Activated CD4-positive, alpha-beta memory T cell treated with anti-CD3 and anti-CD28 coated beads for 36 hours (primary cell): ENCODE results near the gene ZBTB20. TPM values are rescaled to one million over a fixed set of nuclear protein-coding genes. Genes with fewer than 3 reads are reported as not detected.

Experiments
- CTCF ChIA-PET: fragments of 350-600 bp; sonication (Branson Sonifier 250); formaldehyde crosslinking; loops from one replicate; lab custom pipeline; 2021; ENCODE audit warnings: antibody characterized with exemption, inconsistent platforms; lab: Charles Lee
- POLR2A ChIA-PET: fragments of 350-600 bp; sonication (Branson Sonifier 250); formaldehyde crosslinking; loops from one replicate; lab custom pipeline; 2021; ENCODE audit warnings: antibody characterized with exemption; lab: Charles Lee
- DNase-seq: peaks from one replicate; pipeline ENCODE4 v3.0.0-alpha.2; 2020
- H3K27ac Mint-ChIP-seq: one replicate; pipeline ENCODE4 v1.8.0; 2021; ENCODE audit warnings: mixed read lengths
- H3K27me3 Mint-ChIP-seq: one replicate; pipeline ENCODE4 v1.8.0; 2021; ENCODE audit warnings: mixed read lengths
- H3K36me3 Mint-ChIP-seq: one replicate; pipeline ENCODE4 v1.8.0; 2021; ENCODE audit warnings: mixed read lengths
- H3K4me1 Mint-ChIP-seq: one replicate; pipeline ENCODE4 v1.8.0; 2021; ENCODE audit warnings: low read depth, mixed read lengths
- H3K4me3 Mint-ChIP-seq: one replicate; pipeline ENCODE4 v1.8.0; 2021; ENCODE audit warnings: mild to moderate bottlenecking, mixed read lengths
- H3K9me3 Mint-ChIP-seq: one replicate; pipeline ENCODE4 v1.8.0; 2021; ENCODE audit warnings: mixed read lengths
- intact Hi-C: fragments of 100-400 bp; cut with micrococcal nuclease; formaldehyde crosslinking; loops from one replicate; pipeline ENCODE4 v1.15.1; 2023
- total RNA-seq, 2 experiments: library from RNA; stranded (reverse); gene quantifications; one replicate each; pipeline ENCODE4 v1.2.3, GENCODE V29; 2021

ZBTB20 gene
- total RNA-seq, 2 experiments from 2014 or later = 4.4 to 5.4 TPM

DNA sequence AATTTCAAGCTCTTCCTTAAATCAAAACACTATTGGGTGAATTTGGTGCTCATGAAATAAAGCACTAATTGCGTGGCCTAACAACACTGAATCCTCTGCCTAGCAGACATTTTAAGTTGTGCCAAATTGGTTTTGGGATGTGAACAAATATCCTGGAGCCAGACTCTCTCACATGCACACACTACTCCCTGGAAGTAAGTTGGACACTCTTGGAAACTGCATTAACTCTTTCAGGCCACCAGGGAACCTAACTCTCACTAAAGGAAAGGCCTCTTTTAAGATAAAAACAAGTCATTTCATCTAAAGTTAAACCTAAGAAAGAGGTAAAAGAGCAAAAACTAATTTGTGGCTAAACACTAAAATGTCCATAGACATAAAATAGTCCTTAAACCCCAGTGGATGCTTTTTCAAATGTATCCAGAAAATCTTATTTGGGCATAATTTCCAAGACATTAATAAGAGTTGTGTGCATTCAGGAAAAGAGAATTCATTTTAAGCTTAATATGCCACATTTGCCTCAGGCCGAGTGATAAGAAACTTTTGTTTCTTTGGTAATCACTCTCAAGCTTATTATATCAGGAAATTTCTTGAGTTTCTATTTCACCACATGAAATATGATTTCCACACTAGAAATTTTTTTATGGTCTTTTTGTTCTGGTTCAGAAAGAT, 61.8 kb downstream of the ZBTB20 start:
- Mint-ChIP-seq H3K9me3 (no peaks in the 10 kb centered on the region), H3K27ac (no peak overlapping the region), H3K4me1 (peaks cover 23% of the 10 kb centered on the region), H3K4me3 (no peak overlapping the region), H3K27me3 (no peaks in the 10 kb centered on the region), H3K36me3 (peaks cover 2% of the 10 kb centered on the region)
- ChIA-PET CTCF (interaction anchor here (1.1 to 1.6 kb wide), 3 partner anchors 9 to 258 kb away, joined by 3 to 6 read pairs (median 4); no protein-coding TSS in a partner anchor), POLR2A (no interaction called here)
- DNase-seq = no peak
- intact Hi-C loops = no loop called here

DNA sequence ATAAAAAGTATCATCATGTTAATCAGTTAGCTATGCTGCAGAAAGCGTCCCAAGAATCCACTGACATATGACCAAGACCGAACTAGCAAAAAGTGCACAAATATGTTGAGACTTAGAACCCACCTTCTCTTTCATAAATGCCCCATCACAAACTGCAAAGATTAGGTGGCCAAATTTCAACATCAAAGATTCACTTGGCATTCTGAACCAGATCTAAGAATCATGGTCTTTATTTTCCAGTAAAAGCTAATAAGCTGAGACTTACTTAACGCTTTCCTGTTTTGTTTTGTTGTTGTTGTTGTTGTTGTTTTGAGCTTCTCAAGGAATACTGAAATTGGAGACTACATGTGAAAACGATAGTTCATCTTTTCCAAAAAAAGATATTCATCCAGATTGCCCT, 62.4 kb downstream of the ZBTB20 start:
- DNase-seq = no peak
- H3K4me1 Mint-ChIP-seq = peaks cover 23% of the 10 kb centered on the region
- intact Hi-C loops = no loop called here
- no peak overlapping the region for H3K4me3 Mint-ChIP-seq
- H3K27ac Mint-ChIP-seq = no peak overlapping the region
- no peaks in the 10 kb centered on the region for H3K9me3 Mint-ChIP-seq
- ChIA-PET POLR2A (no interaction called here), CTCF (interaction anchor here (1.5 kb wide), 1 partner anchor 81 kb away, joined by 3 read pairs; no protein-coding TSS in a partner anchor)
- H3K27me3 Mint-ChIP-seq = no peaks in the 10 kb centered on the region
- peaks cover 2% of the 10 kb centered on the region for H3K36me3 Mint-ChIP-seq

DNA sequence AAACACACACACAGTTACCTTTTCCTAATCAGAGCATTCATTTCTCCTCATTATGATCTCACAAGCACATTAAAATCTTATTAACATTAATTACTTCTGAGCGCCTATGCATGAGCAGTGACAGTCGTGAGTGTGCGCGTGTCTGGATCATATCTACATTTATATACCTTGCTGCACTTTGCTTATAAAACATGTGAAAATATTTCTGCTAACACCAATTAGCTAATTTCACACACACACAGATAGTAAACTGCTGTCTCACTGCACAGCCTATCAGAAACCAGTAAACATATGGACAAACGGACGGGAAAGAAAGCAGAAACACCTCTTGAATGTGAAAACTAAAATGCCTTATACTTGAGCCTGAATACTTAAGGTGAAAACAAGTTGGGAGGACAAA, 64.8 kb downstream of the ZBTB20 start:
- intact Hi-C loops = no loop called here
- no peak for DNase-seq

DNA sequence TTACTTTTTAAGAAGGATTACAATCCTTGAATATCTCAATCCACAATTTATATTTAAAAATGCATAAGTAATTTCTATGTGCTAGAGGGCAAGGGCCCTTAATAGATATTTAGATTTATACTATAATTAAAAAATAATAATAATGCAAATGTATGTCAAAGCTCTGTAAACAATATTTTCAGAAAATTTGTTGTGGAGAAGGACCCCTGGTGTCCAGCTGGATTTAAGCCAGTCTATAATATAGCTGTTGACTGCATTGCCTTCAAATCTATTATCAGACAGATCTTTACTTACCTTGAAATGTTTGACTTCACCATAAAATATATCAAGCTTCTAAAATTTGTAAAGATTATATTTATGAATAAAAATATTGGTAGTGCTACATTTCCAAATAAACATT, 65.6 kb downstream of the ZBTB20 start:
- Mint-ChIP-seq H3K4me3 (no peak overlapping the region), H3K4me1 (peaks cover 23% of the 10 kb centered on the region), H3K27me3 (no peaks in the 10 kb centered on the region), H3K9me3 (no peaks in the 10 kb centered on the region), H3K27ac (no peak overlapping the region), H3K36me3 (peaks cover 4% of the 10 kb centered on the region)
- DNase-seq = no peak
- ChIA-PET POLR2A (interaction anchor here (0.6 kb wide), 1 partner anchor 81 kb away, joined by 3 read pairs; no protein-coding TSS in a partner anchor), CTCF (interaction anchor here (0.6 to 1.0 kb wide), 4 partner anchors 8 to 311 kb away, joined by 3 read pairs; no protein-coding TSS in a partner anchor)
- intact Hi-C loops = no loop called here

More for the DNA sequence above, 64.8 kb downstream of the ZBTB20 start:
- H3K27me3 Mint-ChIP-seq = no peaks in the 10 kb centered on the region
- H3K4me1 Mint-ChIP-seq = peaks cover 20% of the 10 kb centered on the region
- no peak overlapping the region for H3K4me3 Mint-ChIP-seq
- H3K9me3 Mint-ChIP-seq = no peaks in the 10 kb centered on the region
- POLR2A ChIA-PET = no interaction called here
- H3K36me3 Mint-ChIP-seq = peaks cover 2% of the 10 kb centered on the region
- H3K27ac Mint-ChIP-seq = no peak overlapping the region
- CTCF ChIA-PET = interaction anchor here (0.9 kb wide), 1 partner anchor 255 kb away, joined by 3 read pairs; no protein-coding TSS in a partner anchor

DNA sequence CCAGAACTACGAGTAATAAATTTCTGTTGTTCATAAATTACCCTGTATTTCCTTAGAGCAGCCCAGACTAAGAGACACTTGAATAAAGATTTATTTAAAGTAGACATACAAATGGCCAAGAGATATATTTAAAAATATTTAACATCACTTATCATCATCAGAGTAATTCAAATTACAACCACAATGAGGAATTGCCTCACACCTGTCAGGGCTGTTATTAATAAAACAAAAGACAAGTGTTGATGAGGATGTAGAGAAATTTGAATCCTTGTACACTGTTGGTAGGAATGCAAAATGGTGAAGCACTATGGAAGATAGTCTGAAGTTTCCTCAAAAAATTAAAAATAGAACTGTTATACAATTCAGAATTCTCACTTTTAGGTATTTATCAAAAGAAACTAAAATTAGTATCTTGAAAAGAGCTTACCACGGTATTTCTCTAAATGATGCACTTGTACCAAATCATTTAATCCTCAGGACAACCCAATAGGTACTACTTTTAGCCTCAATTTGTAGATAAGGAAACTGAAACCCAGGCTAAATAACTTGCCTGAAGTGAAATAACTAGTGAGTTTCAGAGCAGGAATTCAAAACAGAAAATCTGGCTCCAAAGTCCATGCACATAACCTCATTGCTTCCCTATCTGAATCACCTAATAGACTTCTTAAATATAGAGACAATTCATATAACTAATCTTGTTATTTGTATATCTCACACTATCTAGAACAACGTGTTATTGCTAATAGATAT, 69.4 kb downstream of the ZBTB20 start:
- intact Hi-C loops = no loop called here
- H3K9me3 Mint-ChIP-seq = no peaks in the 10 kb centered on the region
- ChIA-PET CTCF (no interaction called here), POLR2A (no interaction called here)
- no peaks in the 10 kb centered on the region for H3K27me3 Mint-ChIP-seq
- peaks cover 21% of the 10 kb centered on the region for H3K4me1 Mint-ChIP-seq
- H3K4me3 Mint-ChIP-seq = no peak overlapping the region
- no peak for DNase-seq
- peaks cover 7% of the 10 kb centered on the region for H3K36me3 Mint-ChIP-seq
- H3K27ac Mint-ChIP-seq = no peak overlapping the region

DNA sequence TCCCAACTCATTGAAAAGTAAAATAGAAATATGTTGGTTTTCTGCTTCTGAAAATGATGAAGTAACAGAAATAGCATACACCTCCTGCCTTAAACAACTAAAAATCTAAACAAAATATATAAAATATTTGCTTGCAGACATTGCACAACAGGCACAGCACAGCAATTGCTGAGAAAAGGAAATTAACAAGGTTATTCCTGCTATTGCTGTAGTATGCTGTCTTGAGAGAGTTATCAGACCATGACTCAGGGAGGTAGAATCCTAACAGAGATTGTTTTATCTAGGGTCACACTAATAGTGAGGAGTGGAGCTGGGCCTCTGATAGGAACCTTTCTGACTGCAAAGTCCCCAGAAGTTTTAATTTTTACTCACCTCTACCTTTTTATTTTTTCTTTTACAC, 72.6 kb downstream of the ZBTB20 start:
- H3K4me3 Mint-ChIP-seq = no peak overlapping the region
- CTCF ChIA-PET = no interaction called here
- no peaks in the 10 kb centered on the region for H3K27me3 Mint-ChIP-seq
- POLR2A ChIA-PET = no interaction called here
- intact Hi-C loops = no loop called here
- H3K4me1 Mint-ChIP-seq = peaks cover 18% of the 10 kb centered on the region
- H3K9me3 Mint-ChIP-seq = no peaks in the 10 kb centered on the region
- no peak overlapping the region for H3K27ac Mint-ChIP-seq
- DNase-seq = no peak
- peaks cover 17% of the 10 kb centered on the region for H3K36me3 Mint-ChIP-seq

DNA sequence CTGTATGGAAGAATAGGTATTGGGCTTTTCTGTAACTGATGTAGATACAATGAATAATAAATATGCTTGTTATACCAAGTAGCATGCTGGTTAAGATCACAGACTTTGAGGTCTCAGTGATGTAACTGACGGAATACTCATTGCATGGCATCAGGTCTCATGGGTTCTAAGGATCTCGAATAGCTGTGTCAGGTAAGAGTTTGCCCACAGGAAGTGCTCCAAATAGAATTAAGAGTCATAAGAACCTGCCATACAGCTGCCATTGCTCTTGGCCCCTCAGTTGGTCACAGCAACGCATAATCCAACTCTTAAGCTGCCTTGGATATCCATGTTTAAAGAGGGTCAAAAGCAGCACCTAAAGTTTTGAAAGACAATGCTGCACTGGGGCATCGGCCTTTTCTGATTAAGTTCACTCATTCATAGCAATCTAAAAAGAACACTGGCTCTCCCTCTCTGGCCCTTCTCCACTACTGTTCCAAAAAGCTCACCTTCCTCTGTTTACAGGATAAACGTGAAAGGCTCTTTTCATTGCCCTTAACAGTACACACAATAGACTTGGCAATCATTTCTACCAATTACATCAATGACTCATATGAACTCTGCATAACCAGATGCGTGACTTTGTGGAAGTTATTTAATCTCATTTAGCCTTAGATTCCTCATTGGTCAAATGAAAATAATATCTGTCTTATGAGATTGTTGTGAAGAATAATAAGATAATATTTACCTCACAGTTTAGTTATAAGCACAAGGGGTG, 74.6 kb downstream of the ZBTB20 start:
- CTCF ChIA-PET = interaction anchor here (1.0 to 1.8 kb wide), 2 partner anchors 19 to 22 kb away, joined by 3 to 8 read pairs; no protein-coding TSS in a partner anchor
- peaks cover 28% of the 10 kb centered on the region for H3K4me1 Mint-ChIP-seq
- intact Hi-C loops = no loop called here
- no peak overlapping the region for H3K27ac Mint-ChIP-seq
- no peaks in the 10 kb centered on the region for H3K9me3 Mint-ChIP-seq
- no peak overlapping the region for H3K4me3 Mint-ChIP-seq
- peaks cover 20% of the 10 kb centered on the region for H3K36me3 Mint-ChIP-seq
- DNase-seq = no peak
- no peaks in the 10 kb centered on the region for H3K27me3 Mint-ChIP-seq
- POLR2A ChIA-PET = no interaction called here

DNA sequence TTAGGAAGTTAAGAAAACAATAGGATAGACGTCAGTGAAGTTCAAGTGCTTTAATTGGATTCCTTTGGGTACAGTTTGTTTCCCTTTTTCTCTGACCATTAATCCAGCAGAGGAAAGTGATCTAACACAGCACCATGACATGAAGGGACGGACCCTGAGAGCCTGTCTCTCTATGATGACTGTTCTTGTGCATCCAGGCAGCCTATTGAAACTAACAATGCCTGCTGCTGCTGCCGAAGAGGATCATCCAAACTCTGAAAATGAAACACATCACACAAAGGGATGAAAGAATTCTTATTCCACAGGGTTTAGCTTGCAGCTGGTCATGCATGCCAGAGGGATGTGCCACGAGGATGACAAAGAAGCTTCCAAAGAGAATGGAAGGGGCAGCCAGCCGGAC, 75.5 kb downstream of the ZBTB20 start:
- Mint-ChIP-seq H3K4me3 (no peak overlapping the region), H3K4me1 (peaks cover 23% of the 10 kb centered on the region), H3K27me3 (no peaks in the 10 kb centered on the region), H3K27ac (no peak overlapping the region), H3K36me3 (peaks cover 18% of the 10 kb centered on the region), H3K9me3 (no peaks in the 10 kb centered on the region)
- no peak for DNase-seq
- intact Hi-C loops = no loop called here
- CTCF ChIA-PET = interaction anchor here (1.0 to 1.8 kb wide), 2 partner anchors 20 to 23 kb away, joined by 3 to 8 read pairs; no protein-coding TSS in a partner anchor
- POLR2A ChIA-PET = no interaction called here

DNA sequence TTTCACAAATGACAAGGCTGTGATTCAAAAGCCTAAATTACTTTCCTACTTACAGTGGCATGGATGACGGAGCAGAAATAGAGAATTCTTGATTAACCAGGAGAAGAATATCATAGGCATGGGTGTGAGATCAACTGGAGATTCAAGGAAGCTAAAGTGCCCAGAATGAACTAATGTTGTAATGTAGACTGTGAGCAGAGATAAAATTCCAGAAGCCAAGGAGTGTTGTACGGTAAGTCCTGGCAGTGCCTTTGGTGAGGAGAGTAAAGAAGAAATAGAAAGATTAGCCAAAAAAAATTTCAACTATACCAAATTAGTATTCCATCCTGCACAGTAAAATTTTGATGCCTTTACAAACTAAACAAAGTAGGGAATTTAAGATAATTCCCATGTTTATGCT, 75.9 kb downstream of the ZBTB20 start:
- Mint-ChIP-seq H3K27ac (no peak overlapping the region), H3K9me3 (no peaks in the 10 kb centered on the region), H3K4me3 (no peak overlapping the region), H3K36me3 (peaks cover 18% of the 10 kb centered on the region), H3K4me1 (peaks cover 23% of the 10 kb centered on the region), H3K27me3 (no peaks in the 10 kb centered on the region)
- ChIA-PET POLR2A (no interaction called here), CTCF (interaction anchor here (1.8 kb wide), 1 partner anchor 21 kb away, joined by 8 read pairs; no protein-coding TSS in a partner anchor)
- intact Hi-C loops = no loop called here
- DNase-seq = no peak

DNA sequence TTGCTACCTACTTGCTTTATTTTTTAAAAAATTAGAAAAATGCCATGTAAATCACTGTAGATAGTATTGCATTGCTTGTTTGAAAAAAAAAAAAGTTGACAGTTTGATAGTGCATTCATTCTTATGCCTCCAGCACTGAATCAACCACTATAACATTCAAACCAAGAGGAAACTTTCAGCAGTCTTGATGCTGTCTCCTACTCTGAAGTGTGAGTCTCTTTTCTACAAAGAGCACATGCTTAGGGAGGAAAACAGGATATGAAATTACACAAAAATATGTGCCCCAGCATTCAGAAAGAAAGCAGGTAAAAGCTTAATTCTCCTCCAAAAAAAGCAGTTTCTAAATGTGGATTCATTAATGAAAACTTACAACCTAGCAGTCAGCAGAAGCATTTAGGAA, 78.3 kb downstream of the ZBTB20 start:
- Mint-ChIP-seq H3K9me3 (no peaks in the 10 kb centered on the region), H3K4me1 (peaks cover 18% of the 10 kb centered on the region), H3K27me3 (no peaks in the 10 kb centered on the region), H3K27ac (no peak overlapping the region), H3K4me3 (no peak overlapping the region), H3K36me3 (peaks cover 15% of the 10 kb centered on the region)
- CTCF ChIA-PET = interaction anchor here (0.6 to 1.4 kb wide), 2 partner anchors 13 to 77 kb away, joined by 3 to 6 read pairs; no protein-coding TSS in a partner anchor
- intact Hi-C loops = no loop called here
- POLR2A ChIA-PET = no interaction called here
- no peak for DNase-seq

DNA sequence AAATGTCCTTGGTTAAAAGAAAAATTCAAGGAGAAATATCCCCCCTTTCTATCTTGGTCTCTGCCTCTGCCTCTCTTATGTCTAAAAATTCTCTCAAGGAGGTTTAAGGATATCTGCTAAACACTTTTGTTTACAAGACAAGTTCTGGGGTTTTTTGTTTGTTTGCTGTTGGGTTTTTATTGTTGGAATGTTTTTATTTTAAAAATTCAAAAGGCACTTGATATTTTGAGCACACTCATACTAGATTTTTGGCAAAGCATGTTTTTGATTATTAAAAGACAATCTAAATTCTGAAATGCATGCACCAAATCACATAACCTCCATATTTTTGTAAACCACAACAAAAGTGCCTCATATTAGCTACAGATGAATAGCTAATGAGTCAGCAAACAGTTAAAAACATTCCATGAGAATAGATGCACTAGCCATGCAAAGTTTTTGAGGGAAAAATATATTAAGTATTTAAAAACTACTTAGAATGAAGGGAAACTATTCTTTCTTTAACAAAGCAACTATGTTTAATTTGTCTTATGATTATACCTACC, 84.6 kb downstream of the ZBTB20 start:
- intact Hi-C loops = no loop called here
- peaks cover 3% of the 10 kb centered on the region for H3K9me3 Mint-ChIP-seq
- H3K27me3 Mint-ChIP-seq = no peaks in the 10 kb centered on the region
- peaks cover 9% of the 10 kb centered on the region for H3K36me3 Mint-ChIP-seq
- ChIA-PET POLR2A (no interaction called here), CTCF (no interaction called here)
- no peak overlapping the region for H3K27ac Mint-ChIP-seq
- H3K4me1 Mint-ChIP-seq = no peaks in the 10 kb centered on the region
- no peak overlapping the region for H3K4me3 Mint-ChIP-seq
- no peak for DNase-seq
